Osteocyte (in vitro differentiated cells): ENCODE measurements around the gene POF1B. TPM values are rescaled to one million over a fixed set of nuclear protein-coding genes. Genes with fewer than 3 reads are reported as not detected.
A peak's percentile ranks its signal among the peaks of the same experiment; 100 is the strongest.

Source experiments
- DNase-seq: peaks from one replicate; pipeline ENCODE4 v3.0.0; 2021; ENCODE audit warnings: mixed read lengths; ENCODE audit not compliant: unreplicated experiment; ENCODE audit errors: extremely low spot score
- H3K27ac Mint-ChIP-seq: one replicate; pipeline ENCODE4 v1.8.0; 2021; ENCODE audit warnings: mild to moderate bottlenecking, mixed read lengths; ENCODE audit not compliant: unreplicated experiment
- H3K27me3 Mint-ChIP-seq: one replicate; pipeline ENCODE4 v1.8.0; 2021; ENCODE audit warnings: mixed read lengths; ENCODE audit not compliant: unreplicated experiment
- H3K36me3 Mint-ChIP-seq: one replicate; pipeline ENCODE4 v1.8.0; 2021; ENCODE audit warnings: mixed read lengths; ENCODE audit not compliant: unreplicated experiment
- H3K4me1 Mint-ChIP-seq: one replicate; pipeline ENCODE4 v1.8.0; 2021; ENCODE audit warnings: mixed read lengths; ENCODE audit not compliant: unreplicated experiment
- H3K4me3 Mint-ChIP-seq: one replicate; pipeline ENCODE4 v1.8.0; 2021; ENCODE audit warnings: mild to moderate bottlenecking, moderate library complexity, mixed read lengths; ENCODE audit not compliant: unreplicated experiment
- H3K9me3 Mint-ChIP-seq: one replicate; pipeline ENCODE4 v1.8.0; 2021; ENCODE audit warnings: mixed read lengths; ENCODE audit not compliant: unreplicated experiment
- total RNA-seq: library from RNA; stranded (reverse); gene quantifications from 2 replicates; pipeline ENCODE4 v1.2.1, GENCODE V29; 2021
- TF ChIP-seq, protein P1 (sequence below): fragments of 200-600 bp; sonication (generic); IDR thresholded peaks from 2 replicates; pipeline ENCODE4 v1.5.0; 2021; ENCODE audit warnings: antibody characterized with exemption, mild to moderate bottlenecking, moderate library complexity

Gene POF1B
- total RNA-seq, 1 donor from 2014 or later: not detected

DNA sequence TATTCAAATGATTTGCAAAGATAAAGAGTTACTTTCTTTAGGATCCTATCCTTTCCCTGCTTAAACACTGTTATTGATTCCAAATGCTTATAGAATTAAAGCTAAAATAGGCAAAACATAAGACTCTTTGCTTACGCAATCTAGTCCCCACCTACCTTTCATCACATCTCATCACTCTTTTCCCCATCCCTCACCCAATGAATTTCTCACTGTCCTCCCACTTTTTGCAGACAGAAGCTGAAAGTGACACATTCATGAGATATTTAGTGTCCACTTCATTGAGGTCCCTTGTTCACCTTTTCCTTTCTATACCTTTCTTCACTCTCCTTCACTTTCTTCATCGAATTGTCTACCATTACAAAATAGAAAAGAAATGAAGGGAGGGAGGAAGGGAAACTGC, 136.3 kb downstream of the POF1B start:
- H3K27me3 Mint-ChIP-seq: peaks cover 7% of the 10 kb centered on the region
- no peaks in the 10 kb centered on the region for H3K36me3 Mint-ChIP-seq

More for the DNA sequence above, 136.3 kb downstream of the POF1B start:
- Mint-ChIP-seq H3K9me3 (peaks cover 17% of the 10 kb centered on the region), H3K27ac (no peak overlapping the region), H3K4me1 (peaks cover 8% of the 10 kb centered on the region), H3K4me3 (peak overlapping the region; percentile 69)
- DNase-seq: no peak
- TF ChIP-seq, protein P1, sequence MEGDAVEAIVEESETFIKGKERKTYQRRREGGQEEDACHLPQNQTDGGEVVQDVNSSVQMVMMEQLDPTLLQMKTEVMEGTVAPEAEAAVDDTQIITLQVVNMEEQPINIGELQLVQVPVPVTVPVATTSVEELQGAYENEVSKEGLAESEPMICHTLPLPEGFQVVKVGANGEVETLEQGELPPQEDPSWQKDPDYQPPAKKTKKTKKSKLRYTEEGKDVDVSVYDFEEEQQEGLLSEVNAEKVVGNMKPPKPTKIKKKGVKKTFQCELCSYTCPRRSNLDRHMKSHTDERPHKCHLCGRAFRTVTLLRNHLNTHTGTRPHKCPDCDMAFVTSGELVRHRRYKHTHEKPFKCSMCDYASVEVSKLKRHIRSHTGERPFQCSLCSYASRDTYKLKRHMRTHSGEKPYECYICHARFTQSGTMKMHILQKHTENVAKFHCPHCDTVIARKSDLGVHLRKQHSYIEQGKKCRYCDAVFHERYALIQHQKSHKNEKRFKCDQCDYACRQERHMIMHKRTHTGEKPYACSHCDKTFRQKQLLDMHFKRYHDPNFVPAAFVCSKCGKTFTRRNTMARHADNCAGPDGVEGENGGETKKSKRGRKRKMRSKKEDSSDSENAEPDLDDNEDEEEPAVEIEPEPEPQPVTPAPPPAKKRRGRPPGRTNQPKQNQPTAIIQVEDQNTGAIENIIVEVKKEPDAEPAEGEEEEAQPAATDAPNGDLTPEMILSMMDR: no peak

Other genes with a start within 250 kb of the POF1B start
- not detected in 2 replicates for gene SATL1, start 135.9 kb downstream of the POF1B start, total RNA-seq
- 8.8 and 8.9 TPM in 2 replicates for gene ZNF711, start 135.7 kb downstream of the POF1B start, total RNA-seq